K562 (cell line): ENCODE measurements around the gene ERCC6L. TPM values are rescaled to one million over a fixed set of nuclear protein-coding genes. Genes with fewer than 3 reads are reported as not detected.

Source experiments
- BACH1 ChIP-seq: fragments of 200-800 bp; sonication (Bioruptor generic); IDR thresholded peaks from 2 replicates; pipeline ENCODE4 v1.6.1; 2016; ENCODE audit warnings: missing genetic modification characterization, missing compliant biosample characterization
- CBFA2T2 ChIP-seq: fragments of 450-650 bp; conservative IDR thresholded peaks from 2 replicates; pipeline ENCODE4 v1.6.1; 2017; ENCODE audit warnings: mild to moderate bottlenecking
- CC2D1A ChIP-seq: fragments of 450-650 bp; IDR thresholded peaks from 2 replicates; pipeline ENCODE4 v1.6.1; 2017; ENCODE audit warnings: mild to moderate bottlenecking
- ERF ChIP-seq: fragments of 450-650 bp; formaldehyde crosslinking; IDR thresholded peaks from 2 replicates; pipeline ENCODE4 v1.4.0; 2020; ENCODE audit warnings: mild to moderate bottlenecking, mixed read lengths
- HDAC8 ChIP-seq: fragments of 450-650 bp; IDR thresholded peaks from 2 replicates; pipeline ENCODE4 v1.6.1; 2016; ENCODE audit warnings: mild to moderate bottlenecking, missing genetic modification characterization, moderate library complexity, missing compliant biosample characterization
- MAZ ChIP-seq, 2 experiments: fragments of 450-650 bp in 1 of 2; sonication (generic) in 1 of 2; formaldehyde crosslinking; IDR thresholded peaks in 1 of 2; conservative IDR thresholded peaks in 1 of 2; 2 replicates each; pipeline versions ENCODE4 v1.4.0 to v1.5.0; 2020; ENCODE audit warnings: mild to moderate bottlenecking in 1 of 2, missing genetic modification reagents in 1 of 2
- PHF21A ChIP-seq: fragments of 450-650 bp; IDR thresholded peaks from 2 replicates; pipeline ENCODE4 v1.6.1; 2017; ENCODE audit warnings: low read depth, borderline replicate concordance
- RAD51 ChIP-seq: fragments of 450-650 bp; IDR thresholded peaks from 2 replicates; pipeline ENCODE4 v1.7.1; 2016; ENCODE audit warnings: low read depth, mild to moderate bottlenecking, borderline replicate concordance
- RBM25 ChIP-seq: fragments of 200-400 bp; formaldehyde crosslinking; IDR thresholded peaks from 2 replicates; pipeline ENCODE4 v1.6.1; 2018; ENCODE audit warnings: low read length, low read depth, moderate library complexity; ENCODE audit not compliant: severe bottlenecking
- U2AF2 ChIP-seq: fragments of 200-400 bp; formaldehyde crosslinking; optimal IDR thresholded peaks from 2 replicates; pipeline ENCODE3; 2017; ENCODE audit warnings: low read depth, mild to moderate bottlenecking, low read length
- ZBTB7A ChIP-seq: IDR thresholded peaks from 2 replicates; pipeline ENCODE4 v1.6.1; 2011; ENCODE audit warnings: low read depth, mild to moderate bottlenecking, low read length, moderate library complexity, borderline replicate concordance; ENCODE audit not compliant: control insufficient read depth
- ZBTB8A ChIP-seq: fragments of 450-650 bp; IDR thresholded peaks from 2 replicates; pipeline ENCODE4 v1.6.1; 2018; ENCODE audit warnings: mild to moderate bottlenecking, moderate library complexity; ENCODE audit not compliant: partially characterized antibody
- ZNF253 ChIP-seq: fragments of 250-450 bp; sonication (Bioruptor Pico); conservative IDR thresholded peaks from 2 replicates; pipeline ENCODE4 v1.6.1; 2021; ENCODE audit warnings: mild to moderate bottlenecking
- polyA plus RNA-seq, 8 experiments: library from polyadenylated mRNA; depleted of rRNA in 4 of 8; stranded (reverse) in 5 of 8; unstranded in 3 of 8; fragments of >200 nt; fragmentation: Nextera tagmentation in 2 of 8; fragmentation: Illumina TruSeq in 1 of 8; extraction: Ambion mirVana in 2 of 8; extraction: Trizol in 1 of 8; gene quantifications; 2 replicates each; pipeline versions ENCODE4 v1.2.1 to v1.2.3, GENCODE V29; 2011 to 2014; ENCODE audit warnings: inconsistent platforms in 1 of 8, missing spikeins in 1 of 8
- total RNA-seq, 7 experiments: library from RNA; depleted of rRNA in 6 of 7; stranded (reverse); fragments of >200 nt in 6 of 7; fragmentation: Illumina TruSeq in 2 of 7; extraction: Trizol in 2 of 7; gene quantifications; 2 replicates each; pipeline versions ENCODE4 v1.2.1 to v1.2.3, GENCODE V29; 2011 to 2021; ENCODE audit warnings: low replicate concordance in 1 of 7
- TF ChIP-seq, protein P1 (sequence below), 2 experiments: fragments of 450-650 bp in 1 of 2; IDR thresholded peaks; 2 replicates each; pipeline ENCODE4 v1.6.1; 2011 to 2017; ENCODE audit warnings: low read depth in 2 of 2, antibody characterized with exemption in 1 of 2, borderline replicate concordance in 1 of 2, low read length in 1 of 2, mild to moderate bottlenecking in 1 of 2, mixed read lengths in 1 of 2; ENCODE audit not compliant: control insufficient read depth in 1 of 2
- TF ChIP-seq, protein P2 (sequence below): fragments of 250-450 bp; sonication (Bioruptor Pico); IDR thresholded peaks from 2 replicates; pipeline ENCODE4 v1.5.0; 2021
- TF ChIP-seq, protein P3 (sequence below): sonication (generic); formaldehyde crosslinking; IDR thresholded peaks from 2 replicates; pipeline ENCODE4 v1.8.0; 2022; ENCODE audit warnings: mild to moderate bottlenecking, low read depth, missing genetic modification reagents
- TF ChIP-seq, protein P4 (sequence below): sonication (generic); formaldehyde crosslinking; IDR thresholded peaks from 2 replicates; pipeline ENCODE4 v1.8.1; 2022; ENCODE audit warnings: missing genetic modification reagents
- TF ChIP-seq, protein P5 (sequence below): fragments of 250-450 bp; sonication (Bioruptor Pico); IDR thresholded peaks from 2 replicates; pipeline ENCODE4 v1.4.0; 2020
- TF ChIP-seq, protein P6 (sequence below): IDR thresholded peaks from 2 replicates; pipeline ENCODE4 v1.6.1; 2016; ENCODE audit warnings: missing genetic modification characterization, missing compliant biosample characterization

Gene ERCC6L
- total and polyA plus RNA-seq, 9 of the 15 experiments (the other 6 are each of a cell fraction or from before 2014, with no cell fraction given): 6.4 to 17.4 (median 11.9) TPM

DNA sequence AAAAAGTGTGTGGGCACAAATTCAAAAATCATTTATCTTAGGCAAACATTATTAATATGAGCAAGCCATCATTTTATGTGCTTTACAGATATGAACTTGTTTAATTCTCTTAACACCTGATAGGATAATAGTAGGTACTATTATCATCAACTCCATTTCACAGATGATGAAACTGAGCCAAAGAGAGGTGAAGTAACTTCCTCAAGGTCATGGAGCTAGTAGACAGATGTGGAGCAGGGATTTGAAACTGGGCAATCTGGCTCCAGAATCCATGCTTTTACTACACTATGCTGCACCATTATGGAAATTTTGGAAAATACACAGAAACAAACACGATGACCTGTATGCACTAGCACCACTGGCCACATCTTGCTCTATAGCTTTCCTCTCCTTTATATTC is 58.3 kb downstream of the ERCC6L start (continued):
- TF ChIP-seq, protein P1, sequence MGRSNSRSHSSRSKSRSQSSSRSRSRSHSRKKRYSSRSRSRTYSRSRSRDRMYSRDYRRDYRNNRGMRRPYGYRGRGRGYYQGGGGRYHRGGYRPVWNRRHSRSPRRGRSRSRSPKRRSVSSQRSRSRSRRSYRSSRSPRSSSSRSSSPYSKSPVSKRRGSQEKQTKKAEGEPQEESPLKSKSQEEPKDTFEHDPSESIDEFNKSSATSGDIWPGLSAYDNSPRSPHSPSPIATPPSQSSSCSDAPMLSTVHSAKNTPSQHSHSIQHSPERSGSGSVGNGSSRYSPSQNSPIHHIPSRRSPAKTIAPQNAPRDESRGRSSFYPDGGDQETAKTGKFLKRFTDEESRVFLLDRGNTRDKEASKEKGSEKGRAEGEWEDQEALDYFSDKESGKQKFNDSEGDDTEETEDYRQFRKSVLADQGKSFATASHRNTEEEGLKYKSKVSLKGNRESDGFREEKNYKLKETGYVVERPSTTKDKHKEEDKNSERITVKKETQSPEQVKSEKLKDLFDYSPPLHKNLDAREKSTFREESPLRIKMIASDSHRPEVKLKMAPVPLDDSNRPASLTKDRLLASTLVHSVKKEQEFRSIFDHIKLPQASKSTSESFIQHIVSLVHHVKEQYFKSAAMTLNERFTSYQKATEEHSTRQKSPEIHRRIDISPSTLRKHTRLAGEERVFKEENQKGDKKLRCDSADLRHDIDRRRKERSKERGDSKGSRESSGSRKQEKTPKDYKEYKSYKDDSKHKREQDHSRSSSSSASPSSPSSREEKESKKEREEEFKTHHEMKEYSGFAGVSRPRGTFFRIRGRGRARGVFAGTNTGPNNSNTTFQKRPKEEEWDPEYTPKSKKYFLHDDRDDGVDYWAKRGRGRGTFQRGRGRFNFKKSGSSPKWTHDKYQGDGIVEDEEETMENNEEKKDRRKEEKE (IDR thresholded peaks at IDR 0.05; ENCODE audit: borderline replicate concordance in 1 of 2, control insufficient read depth in 1 of 2, low read depth in 2 of 2, low read length in 1 of 2): no peak
- no peak for TF ChIP-seq HDAC8
- TF ChIP-seq, protein P2, sequence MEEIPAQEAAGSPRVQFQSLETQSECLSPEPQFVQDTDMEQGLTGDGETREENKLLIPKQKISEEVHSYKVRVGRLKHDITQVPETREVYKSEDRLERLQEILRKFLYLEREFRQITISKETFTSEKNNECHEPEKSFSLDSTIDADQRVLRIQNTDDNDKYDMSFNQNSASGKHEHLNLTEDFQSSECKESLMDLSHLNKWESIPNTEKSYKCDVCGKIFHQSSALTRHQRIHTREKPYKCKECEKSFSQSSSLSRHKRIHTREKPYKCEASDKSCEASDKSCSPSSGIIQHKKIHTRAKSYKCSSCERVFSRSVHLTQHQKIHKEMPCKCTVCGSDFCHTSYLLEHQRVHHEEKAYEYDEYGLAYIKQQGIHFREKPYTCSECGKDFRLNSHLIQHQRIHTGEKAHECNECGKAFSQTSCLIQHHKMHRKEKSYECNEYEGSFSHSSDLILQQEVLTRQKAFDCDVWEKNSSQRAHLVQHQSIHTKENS: no peak
- TF ChIP-seq, protein P3, sequence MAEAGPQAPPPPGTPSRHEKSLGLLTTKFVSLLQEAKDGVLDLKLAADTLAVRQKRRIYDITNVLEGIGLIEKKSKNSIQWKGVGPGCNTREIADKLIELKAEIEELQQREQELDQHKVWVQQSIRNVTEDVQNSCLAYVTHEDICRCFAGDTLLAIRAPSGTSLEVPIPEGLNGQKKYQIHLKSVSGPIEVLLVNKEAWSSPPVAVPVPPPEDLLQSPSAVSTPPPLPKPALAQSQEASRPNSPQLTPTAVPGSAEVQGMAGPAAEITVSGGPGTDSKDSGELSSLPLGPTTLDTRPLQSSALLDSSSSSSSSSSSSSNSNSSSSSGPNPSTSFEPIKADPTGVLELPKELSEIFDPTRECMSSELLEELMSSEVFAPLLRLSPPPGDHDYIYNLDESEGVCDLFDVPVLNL (CRISPR knock-in tag): no peak
- peak; percentile 97 for TF ChIP-seq RBM25
- no peak for TF ChIP-seq U2AF2
- TF ChIP-seq RAD51: no peak
- TF ChIP-seq, protein P4, sequence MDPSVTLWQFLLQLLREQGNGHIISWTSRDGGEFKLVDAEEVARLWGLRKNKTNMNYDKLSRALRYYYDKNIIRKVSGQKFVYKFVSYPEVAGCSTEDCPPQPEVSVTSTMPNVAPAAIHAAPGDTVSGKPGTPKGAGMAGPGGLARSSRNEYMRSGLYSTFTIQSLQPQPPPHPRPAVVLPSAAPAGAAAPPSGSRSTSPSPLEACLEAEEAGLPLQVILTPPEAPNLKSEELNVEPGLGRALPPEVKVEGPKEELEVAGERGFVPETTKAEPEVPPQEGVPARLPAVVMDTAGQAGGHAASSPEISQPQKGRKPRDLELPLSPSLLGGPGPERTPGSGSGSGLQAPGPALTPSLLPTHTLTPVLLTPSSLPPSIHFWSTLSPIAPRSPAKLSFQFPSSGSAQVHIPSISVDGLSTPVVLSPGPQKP (CRISPR knock-in tag): no peak
- no peak for TF ChIP-seq ERF
- TF ChIP-seq CC2D1A: no peak
- no peak for TF ChIP-seq ZBTB7A
- no peak for TF ChIP-seq ZNF253 (CRISPR knock-in tag)
- TF ChIP-seq ZBTB8A: no peak
- TF ChIP-seq, protein P5, sequence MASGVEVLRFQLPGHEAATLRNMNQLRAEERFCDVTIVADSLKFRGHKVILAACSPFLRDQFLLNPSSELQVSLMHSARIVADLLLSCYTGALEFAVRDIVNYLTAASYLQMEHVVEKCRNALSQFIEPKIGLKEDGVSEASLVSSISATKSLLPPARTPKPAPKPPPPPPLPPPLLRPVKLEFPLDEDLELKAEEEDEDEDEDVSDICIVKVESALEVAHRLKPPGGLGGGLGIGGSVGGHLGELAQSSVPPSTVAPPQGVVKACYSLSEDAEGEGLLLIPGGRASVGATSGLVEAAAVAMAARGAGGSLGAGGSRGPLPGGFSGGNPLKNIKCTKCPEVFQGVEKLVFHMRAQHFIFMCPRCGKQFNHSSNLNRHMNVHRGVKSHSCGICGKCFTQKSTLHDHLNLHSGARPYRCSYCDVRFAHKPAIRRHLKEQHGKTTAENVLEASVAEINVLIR (CRISPR knock-in tag): no peak
- no peak for TF ChIP-seq BACH1 (tag)
- TF ChIP-seq MAZ (CRISPR knock-in tag; conservative IDR thresholded peaks at IDR 0.05 in 1 of 2, IDR thresholded peaks at IDR 0.05 in 1 of 2): no peak
- TF ChIP-seq, protein P6, sequence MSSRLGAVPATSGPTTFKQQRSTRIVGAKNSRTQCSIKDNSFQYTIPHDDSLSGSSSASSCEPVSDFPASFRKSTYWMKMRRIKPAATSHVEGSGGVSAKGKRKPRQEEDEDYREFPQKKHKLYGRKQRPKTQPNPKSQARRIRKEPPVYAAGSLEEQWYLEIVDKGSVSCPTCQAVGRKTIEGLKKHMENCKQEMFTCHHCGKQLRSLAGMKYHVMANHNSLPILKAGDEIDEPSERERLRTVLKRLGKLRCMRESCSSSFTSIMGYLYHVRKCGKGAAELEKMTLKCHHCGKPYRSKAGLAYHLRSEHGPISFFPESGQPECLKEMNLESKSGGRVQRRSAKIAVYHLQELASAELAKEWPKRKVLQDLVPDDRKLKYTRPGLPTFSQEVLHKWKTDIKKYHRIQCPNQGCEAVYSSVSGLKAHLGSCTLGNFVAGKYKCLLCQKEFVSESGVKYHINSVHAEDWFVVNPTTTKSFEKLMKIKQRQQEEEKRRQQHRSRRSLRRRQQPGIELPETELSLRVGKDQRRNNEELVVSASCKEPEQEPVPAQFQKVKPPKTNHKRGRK (tag): no peak
- no peak for TF ChIP-seq CBFA2T2
- TF ChIP-seq PHF21A: no peak
